ENCODE data around the gene FAR1.

DNA sequence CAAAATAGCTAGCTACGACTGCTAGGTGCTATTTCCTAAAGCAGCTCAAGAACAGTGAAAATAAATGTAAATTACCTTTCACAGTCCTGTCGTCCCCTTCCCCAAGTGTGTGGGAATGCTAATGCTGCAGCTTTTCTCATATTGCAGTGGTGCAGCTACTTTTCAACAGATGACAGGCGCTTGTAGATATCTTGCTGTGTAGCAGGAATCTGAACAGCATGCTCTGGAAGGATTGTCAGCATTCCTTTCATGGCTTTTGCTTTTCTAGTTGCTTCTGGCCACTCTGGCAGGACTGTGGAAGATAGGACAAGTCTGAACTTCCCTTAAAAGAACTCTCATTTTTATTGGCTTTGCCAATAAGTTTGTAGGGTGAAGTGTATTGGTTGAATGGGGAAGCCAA is 18.8 kb downstream of the FAR1 start:
- no peak for TF ChIP-seq EZH2 (IDR thresholded peaks at IDR 0.05; ENCODE audit: borderline replicate concordance, insufficient read depth, low read length, poor library complexity, severe bottlenecking)
- TF ChIP-seq, protein P1, sequence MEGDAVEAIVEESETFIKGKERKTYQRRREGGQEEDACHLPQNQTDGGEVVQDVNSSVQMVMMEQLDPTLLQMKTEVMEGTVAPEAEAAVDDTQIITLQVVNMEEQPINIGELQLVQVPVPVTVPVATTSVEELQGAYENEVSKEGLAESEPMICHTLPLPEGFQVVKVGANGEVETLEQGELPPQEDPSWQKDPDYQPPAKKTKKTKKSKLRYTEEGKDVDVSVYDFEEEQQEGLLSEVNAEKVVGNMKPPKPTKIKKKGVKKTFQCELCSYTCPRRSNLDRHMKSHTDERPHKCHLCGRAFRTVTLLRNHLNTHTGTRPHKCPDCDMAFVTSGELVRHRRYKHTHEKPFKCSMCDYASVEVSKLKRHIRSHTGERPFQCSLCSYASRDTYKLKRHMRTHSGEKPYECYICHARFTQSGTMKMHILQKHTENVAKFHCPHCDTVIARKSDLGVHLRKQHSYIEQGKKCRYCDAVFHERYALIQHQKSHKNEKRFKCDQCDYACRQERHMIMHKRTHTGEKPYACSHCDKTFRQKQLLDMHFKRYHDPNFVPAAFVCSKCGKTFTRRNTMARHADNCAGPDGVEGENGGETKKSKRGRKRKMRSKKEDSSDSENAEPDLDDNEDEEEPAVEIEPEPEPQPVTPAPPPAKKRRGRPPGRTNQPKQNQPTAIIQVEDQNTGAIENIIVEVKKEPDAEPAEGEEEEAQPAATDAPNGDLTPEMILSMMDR (IDR thresholded peaks at IDR 0.05; ENCODE audit: poor library complexity, severe bottlenecking): no peak
